ENCODE data around the gene SCN7A. TPM values are rescaled to one million over a fixed set of nuclear protein-coding genes. Genes with fewer than 3 reads are reported as not detected.

SCN7A gene
- total and polyA plus RNA-seq, 2 of the 4 experiments (the other 2 are of a cell fraction): 0.39 to 0.90 TPM

- Histone ChIP-seq H3K56ac (ENCODE audit: extremely low read depth, insufficient read depth, low read length) (no peak overlapping the region), H4K8ac (ENCODE audit: low read depth in 2 of 2, low read length in 2 of 2) (no peak overlapping the region), H3K79me1 (ENCODE audit: low read depth in 1 of 2, low read length in 2 of 2) (no peaks in the 10 kb centered on the region), H2BK120ac (ENCODE audit: low read depth, low read length) (no peak overlapping the region), H3K27ac (ENCODE audit: insufficient read depth, low read length) (no peak overlapping the region), H2BK15ac (ENCODE audit: low read depth, low read length) (no peak overlapping the region), H3K27me3 (ENCODE audit: control insufficient read depth, insufficient read depth, low read length) (no peaks in the 10 kb centered on the region), H3K14ac (replicated peaks; ENCODE audit: low read depth, low read length) (no peak overlapping the region), H4K20me1 (ENCODE audit: insufficient read depth, low read length) (no peaks in the 10 kb centered on the region), H3K9me1 (ENCODE audit: insufficient read depth, low read length) (no peaks in the 10 kb centered on the region), H3K36me3 (ENCODE audit: control insufficient read depth, insufficient read depth, low read length) (no peaks in the 10 kb centered on the region), H3K23ac (ENCODE audit: low read depth, low read length) (no peak overlapping the region), H3K9me3 (ENCODE audit: control insufficient read depth, insufficient read depth, low read length) (no peaks in the 10 kb centered on the region), H2BK5ac (ENCODE audit: low read depth, low read length, poor library complexity, severe bottlenecking) (no peak overlapping the region), H4K5ac (ENCODE audit: low read depth, low read length) (no peak overlapping the region), H2AK9ac (replicated peaks; ENCODE audit: low read depth, low read length, poor library complexity) (no peak overlapping the region), H3K4ac (ENCODE audit: low read depth, low read length) (no peak overlapping the region), H4K91ac (ENCODE audit: insufficient read depth, low read depth, low read length) (no peak overlapping the region), H2BK20ac (ENCODE audit: low read depth, low read length) (no peak overlapping the region), H3K4me3 (ENCODE audit: insufficient read depth, low read depth, low read length) (no peak overlapping the region), H3K4me1 (ENCODE audit: control insufficient read depth, insufficient read depth, low read length) (no peaks in the 10 kb centered on the region; the same call in 1 of the 2 replicates), H3K4me2 (ENCODE audit: low read depth, low read length) (no peak overlapping the region), H2AK5ac (ENCODE audit: low read depth, low read length) (no peak overlapping the region), H2AFZ (replicated peaks; ENCODE audit: low read length, poor library complexity) (no peak overlapping the region), H3K18ac (ENCODE audit: low read depth, low read length) (no peak overlapping the region), H3K9ac (ENCODE audit: low read depth, low read length) (no peak overlapping the region)
- TF ChIP-seq CEBPB (IDR thresholded peaks at IDR 0.05; ENCODE audit: low read depth, low read length): no peak
- TF ChIP-seq MAFK (IDR thresholded peaks at IDR 0.05; ENCODE audit: low read depth, low read length): no peak
- no peak for TF ChIP-seq NFE2L2 (IDR thresholded peaks at IDR 0.05; ENCODE audit: low read depth, low read length)
- no peak for TF ChIP-seq SMC3 (IDR thresholded peaks at IDR 0.05; ENCODE audit: low read depth, low read length)
- TF ChIP-seq ELK1 (IDR thresholded peaks at IDR 0.05; ENCODE audit: borderline replicate concordance, low read depth, low read length): no peak
- TF ChIP-seq USF2 (IDR thresholded peaks at IDR 0.05; ENCODE audit: low read depth, low read length): no peak
- no peak for TF ChIP-seq RCOR1 (IDR thresholded peaks at IDR 0.05; ENCODE audit: insufficient replicate concordance, low read length)
- no peak for TF ChIP-seq FOS (IDR thresholded peaks at IDR 0.05; ENCODE audit: low read depth, low read length)
- no peak for TF ChIP-seq CHD1 (IDR thresholded peaks at IDR 0.05; ENCODE audit: low read depth, low read length)
- TF ChIP-seq POLR2A (IDR thresholded peaks at IDR 0.05; ENCODE audit: low read depth, low read length): no peak
- TF ChIP-seq RFX5 (IDR thresholded peaks at IDR 0.05; ENCODE audit: low read depth, low read length): no peak
- no peak for TF ChIP-seq RAD21 (IDR thresholded peaks at IDR 0.05; ENCODE audit: low read length)
- no peak for TF ChIP-seq MXI1 (IDR thresholded peaks at IDR 0.05; ENCODE audit: borderline replicate concordance, low read depth, low read length)
- TF ChIP-seq BHLHE40 (IDR thresholded peaks at IDR 0.05; ENCODE audit: low read depth, low read length): no peak
- TF ChIP-seq MAZ (IDR thresholded peaks at IDR 0.05; ENCODE audit: borderline replicate concordance, low read depth, low read length): no peak
- TF ChIP-seq CTCF (conservative IDR thresholded peaks at IDR 0.05; ENCODE audit: low read depth, low read length): no peak
- dilution Hi-C loops (cut with HindIII; ENCODE audit: low sequenced_read_pairs, unreplicated experiment): no loop called here
- ATAC-seq (ENCODE audit: low read depth) (no peak), DNase-seq (no peak)
- WGBS, 2 experiments (ENCODE audit: extremely low coverage in 2 of 2, insufficient read length in 1 of 2): no CpG with 5 or more reads among the region's 6 CpGs
- ChIA-PET POLR2A (ENCODE audit: unreplicated experiment) (no interaction called here), CTCF (interaction anchor here (1.1 kb wide), 1 partner anchor 45 kb away, joined by 3 read pairs; no protein-coding TSS in a partner anchor)
- in situ Hi-C loops (cut with MboI; ENCODE audit: low sequenced_read_pairs): loop anchor here (25.0 kb wide), 1 partner anchor 443 kb away; the partner anchor contains the start of gene TTC21B
- BruUV-seq (replicated peaks): no TSS peak
- intact Hi-C loops (cut with micrococcal nuclease): no loop called here
Measured at GRCh38 chr2:166405569-166405926, 88.5 kb downstream of the SCN7A start.
